ENCODE measurements around the gene CSNK1A1L.

CSNK1A1L gene

GRCh38 chr13:37105251-37105714 lies at the start of gene CSNK1A1L:
Gene CSNK1A1L, minus strand, starts transcription at chr13:37105664. Its CDS starts 408 bp downstream, at chr13:37105256.
- DNase-seq = no peak

GRCh38 chr13:37149380-37149779 lies 43.9 kb upstream of the CSNK1A1L start:
- no peak for DNase-seq

DNA sequence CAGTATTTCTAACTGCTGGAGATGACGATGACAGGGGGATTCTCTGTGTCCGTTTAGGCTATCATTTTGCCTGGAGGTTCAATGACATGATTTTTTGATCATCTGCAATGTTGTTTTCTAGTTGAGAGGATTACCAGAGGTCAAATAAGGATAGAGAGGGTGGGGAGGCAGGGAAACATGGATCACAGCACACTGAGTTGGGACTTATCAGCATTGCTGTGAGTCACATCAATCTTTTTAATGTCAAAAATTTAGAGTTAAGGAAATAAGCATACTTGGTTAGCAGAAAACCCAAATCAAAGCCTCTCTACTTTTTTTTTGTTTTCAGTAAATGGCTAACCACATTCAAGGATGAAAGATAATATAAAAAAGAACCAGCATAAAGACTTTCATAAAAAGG lies 43.0 kb upstream of the CSNK1A1L start:
- no peak for DNase-seq

- DNase-seq = no peak
These were observed 39.2 kb upstream of the CSNK1A1L start for GRCh38 chr13:37144661-37145060.

DNA sequence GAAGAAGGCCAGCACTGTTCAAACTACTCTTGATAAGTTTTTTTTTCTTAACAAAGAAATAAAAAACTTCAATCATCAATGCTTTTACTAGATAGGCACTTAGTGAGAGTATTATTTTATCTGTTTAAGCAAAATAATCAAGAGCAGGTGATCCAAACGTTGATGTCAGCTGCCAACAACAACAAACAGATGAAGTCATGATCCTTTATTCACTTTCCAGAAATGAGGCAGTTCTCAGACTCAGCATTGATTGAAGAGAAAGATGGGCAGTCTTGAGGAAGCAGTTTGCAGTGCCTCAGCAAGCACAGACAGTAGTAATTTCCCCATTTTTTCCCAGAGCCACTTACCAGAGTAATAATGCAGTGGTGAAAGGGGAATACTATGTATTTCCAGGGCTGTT lies 38.4 kb upstream of the CSNK1A1L start:
- no peak for DNase-seq

DNA sequence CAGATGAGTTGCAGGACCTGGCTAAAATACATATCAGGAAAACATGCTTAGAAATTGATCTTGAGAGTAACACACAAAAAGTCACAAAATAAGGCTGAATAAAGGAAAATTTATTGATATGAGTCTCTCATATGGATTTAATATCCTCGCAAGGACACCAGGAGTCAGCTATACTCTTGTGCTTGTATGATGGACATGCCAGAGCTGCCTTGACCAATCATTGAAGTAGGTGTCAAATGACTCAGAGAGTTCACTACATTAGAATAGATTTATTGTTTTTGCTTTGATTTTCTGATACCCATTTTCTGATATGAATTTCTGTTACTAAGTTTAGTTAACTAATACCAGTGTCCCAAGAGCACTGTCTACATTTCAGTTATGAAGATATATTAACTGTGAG lies 37.4 kb upstream of the CSNK1A1L start:
- no peak for DNase-seq

- DNase-seq = no peak
These were observed 35.5 kb upstream of the CSNK1A1L start for GRCh38 chr13:37141011-37141410.

DNA sequence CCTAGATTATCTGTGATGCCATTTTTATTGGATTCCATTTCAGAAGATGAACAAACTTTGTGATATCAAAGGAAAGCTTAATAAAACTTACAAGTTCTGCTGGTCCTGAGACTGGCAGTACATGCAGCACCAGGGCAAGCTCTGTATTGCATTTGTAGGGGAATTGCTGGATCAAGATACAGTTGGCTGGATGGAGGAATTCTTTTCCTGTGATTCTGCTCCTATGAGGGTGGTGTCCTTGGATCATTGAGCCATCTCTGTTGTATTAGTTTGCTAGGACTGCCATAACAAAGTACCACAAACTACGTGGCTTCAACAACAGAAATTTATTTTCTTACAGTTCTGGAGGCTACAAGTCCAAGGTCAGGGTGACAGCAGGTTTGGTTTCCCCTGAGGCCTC lies 33.9 kb upstream of the CSNK1A1L start:
- no peak for DNase-seq

DNA sequence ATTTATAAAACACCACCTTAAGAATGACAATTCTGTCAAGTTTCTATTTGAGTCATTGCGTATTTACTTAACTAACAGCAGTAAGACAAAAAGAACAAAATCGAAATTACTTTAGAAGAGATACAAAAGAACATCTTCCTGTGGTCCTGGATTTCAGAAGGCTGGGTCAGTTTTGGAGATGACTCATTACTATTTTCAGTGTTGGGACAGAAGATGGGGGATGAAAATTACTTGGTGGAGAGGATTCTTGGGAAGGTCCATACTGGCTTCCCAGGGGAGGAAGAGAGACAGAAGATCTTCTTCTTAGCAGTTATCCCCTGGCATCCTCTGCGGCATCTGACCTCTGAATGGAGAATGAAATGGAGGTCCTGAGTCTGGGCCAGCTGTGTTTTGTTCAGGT lies 33.5 kb upstream of the CSNK1A1L start:
- no peak for DNase-seq

- DNase-seq = no peak
These were observed 32.7 kb upstream of the CSNK1A1L start for GRCh38 chr13:37138169-37138568.

GRCh38 chr13:37136633-37137032 lies 31.2 kb upstream of the CSNK1A1L start:
- DNase-seq = no peak

DNA sequence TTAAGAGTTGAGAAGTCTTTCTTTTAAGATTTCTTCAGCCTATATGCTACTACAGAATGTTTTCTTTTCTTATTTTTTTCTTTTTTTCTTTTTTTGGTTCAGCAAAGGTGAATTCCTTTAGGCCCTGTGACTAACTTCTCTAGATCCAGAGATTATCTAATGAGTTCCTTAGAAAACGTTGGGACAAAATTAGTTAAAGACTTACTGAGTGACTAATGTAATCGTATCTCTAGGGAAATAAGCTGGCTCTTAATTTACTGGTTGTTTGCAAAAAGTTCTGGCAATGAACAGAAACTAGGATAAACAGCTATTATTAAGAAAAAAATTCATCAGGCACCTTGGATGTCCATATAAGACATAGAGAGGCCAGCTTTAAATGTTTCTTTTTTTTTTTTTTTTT lies 30.7 kb upstream of the CSNK1A1L start:
- no peak for DNase-seq

- DNase-seq = no peak
These were observed 29.1 kb upstream of the CSNK1A1L start for GRCh38 chr13:37134411-37135041.

- DNase-seq = no peak
These were observed 26.7 kb upstream of the CSNK1A1L start for GRCh38 chr13:37132211-37132610.

- no peak for DNase-seq
These were observed 25.6 kb upstream of the CSNK1A1L start for GRCh38 chr13:37131092-37131491.

DNA sequence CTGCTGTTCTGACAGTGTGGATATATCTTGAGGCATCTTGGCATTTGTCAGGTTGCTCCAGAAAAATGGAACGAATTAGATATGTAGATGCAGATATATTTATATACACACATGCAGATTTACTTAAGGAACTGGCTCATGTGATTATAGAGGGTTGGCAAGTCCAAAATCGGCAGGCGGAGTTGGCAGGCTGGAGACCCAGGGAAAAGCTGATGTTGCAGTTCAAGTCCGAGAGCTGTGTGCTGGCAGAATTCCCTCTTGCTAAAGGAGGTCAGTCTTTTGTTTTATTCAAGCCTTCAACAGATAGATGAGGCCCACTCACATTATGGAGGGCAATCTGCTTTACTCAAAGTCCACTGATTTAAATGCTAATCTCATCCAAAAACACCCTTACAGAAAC lies 24.4 kb upstream of the CSNK1A1L start:
- no peak for DNase-seq

DNA sequence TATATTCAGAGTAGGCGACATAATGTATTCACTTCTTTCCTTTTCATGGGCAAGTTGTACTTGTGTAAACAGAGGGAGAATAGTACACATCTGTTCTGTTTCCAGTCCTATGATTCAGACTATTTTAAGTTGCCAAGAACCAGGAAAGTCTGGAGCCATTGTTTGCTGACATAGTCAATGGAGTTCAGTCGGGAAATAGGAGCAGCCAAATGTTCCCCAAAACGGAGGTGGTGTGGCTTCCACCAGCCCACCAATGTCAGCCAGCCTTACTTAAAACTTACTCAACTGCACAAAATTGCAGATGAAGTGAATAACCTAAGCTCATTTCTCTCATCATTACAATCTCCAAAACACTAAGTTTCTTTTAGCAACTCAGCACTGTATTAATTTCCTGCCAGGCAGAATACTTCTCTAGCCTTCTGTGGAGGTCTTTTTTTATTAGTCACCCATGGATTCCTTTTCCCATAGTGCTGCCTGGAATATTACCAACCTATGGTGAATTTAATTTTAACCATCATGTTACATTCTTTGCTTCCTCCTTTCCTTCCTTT lies 22.3 kb upstream of the CSNK1A1L start:
- DNase-seq = no peak

DNA sequence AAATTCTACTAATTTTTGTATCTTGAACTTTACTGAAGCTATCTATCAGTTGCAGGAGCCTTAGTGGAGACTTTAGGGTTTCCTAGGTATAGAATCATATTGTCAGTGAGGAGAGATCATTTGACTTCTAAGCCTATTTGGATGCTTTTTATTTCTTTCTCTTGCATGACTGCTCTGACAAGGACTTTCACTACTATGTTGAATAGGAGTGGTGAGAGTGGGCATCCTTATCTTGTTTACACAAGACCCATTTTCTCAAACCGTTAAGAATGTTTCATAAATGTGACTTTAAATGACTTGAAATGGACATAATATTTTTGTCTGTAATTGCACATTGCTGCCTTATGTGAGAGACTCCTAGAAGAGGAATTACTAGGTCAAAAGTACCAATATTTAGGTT lies 17.9 kb upstream of the CSNK1A1L start:
- DNase-seq = no peak

DNA sequence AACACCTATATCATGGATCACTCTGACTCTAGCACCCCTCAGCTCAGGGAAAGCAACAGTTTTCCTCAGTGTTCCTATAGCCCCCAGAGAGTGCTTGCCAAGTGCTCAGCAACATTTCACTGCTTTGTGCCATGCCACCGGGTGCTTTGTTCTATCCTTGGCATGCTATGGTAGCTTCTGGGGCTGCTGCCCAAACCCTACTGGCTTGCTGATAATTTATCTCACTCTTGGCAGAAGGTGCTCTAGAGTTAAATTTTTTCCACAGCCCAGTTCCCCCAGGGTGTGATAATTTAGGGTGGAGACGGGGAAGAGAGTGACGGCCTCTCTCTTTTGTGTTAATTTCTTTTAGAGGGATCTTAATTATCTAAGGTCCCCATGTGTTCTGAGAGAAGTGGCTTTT lies 12.6 kb upstream of the CSNK1A1L start:
- DNase-seq = no peak

GRCh38 chr13:37114250-37114649 lies 8.8 kb upstream of the CSNK1A1L start:
- DNase-seq = no peak

- DNase-seq = no peak
These were observed 8.1 kb upstream of the CSNK1A1L start for GRCh38 chr13:37113534-37113933.

DNA sequence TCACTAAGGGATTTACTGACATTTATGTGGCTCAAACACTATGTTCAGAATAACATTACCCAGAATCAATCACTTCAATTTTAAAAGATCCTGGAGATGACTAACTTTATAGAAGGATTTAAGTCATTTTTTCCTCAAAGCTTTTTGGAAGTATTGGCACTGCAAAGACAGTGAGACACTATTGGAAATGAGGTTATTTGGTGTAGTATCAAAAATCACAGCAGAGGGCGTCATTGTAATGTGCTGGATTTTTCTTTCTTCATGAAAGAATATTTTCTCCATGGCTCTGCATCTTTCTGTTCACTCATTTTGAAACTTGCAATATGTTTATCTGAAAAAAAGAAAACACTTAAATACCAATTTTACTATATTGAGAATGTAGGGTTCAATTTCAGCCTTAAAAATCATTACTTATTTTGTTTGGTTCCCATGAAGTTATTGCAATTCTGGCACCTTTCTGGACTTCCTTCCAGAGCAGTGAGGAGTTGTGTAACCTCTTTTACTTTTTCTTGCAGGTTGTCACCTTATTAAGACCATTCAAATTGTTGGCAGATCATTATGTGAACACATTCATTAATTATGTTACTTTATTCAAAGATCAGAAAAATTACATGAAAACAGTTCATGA lies 3.7 kb upstream of the CSNK1A1L start:
- no peak for DNase-seq

DNA sequence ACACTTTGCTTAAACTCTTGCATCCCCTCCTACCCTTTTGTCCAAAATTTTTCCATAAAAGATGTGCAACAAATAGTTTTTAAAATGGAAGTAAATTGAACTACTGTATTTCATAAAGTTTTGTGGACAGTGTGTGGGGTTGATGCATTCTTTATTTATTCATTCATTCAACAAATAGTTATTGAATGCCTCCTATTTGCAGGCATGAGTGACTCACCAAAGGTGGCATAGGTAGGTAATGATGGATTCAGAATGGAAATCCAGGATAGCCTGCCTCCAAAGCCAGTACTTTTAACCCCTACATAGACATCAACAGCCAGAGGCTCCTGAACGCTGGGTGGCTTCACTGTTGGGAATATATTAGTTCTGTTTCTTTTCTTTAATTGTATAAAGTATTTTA lies 2.4 kb upstream of the CSNK1A1L start:
- no peak for DNase-seq

DNA sequence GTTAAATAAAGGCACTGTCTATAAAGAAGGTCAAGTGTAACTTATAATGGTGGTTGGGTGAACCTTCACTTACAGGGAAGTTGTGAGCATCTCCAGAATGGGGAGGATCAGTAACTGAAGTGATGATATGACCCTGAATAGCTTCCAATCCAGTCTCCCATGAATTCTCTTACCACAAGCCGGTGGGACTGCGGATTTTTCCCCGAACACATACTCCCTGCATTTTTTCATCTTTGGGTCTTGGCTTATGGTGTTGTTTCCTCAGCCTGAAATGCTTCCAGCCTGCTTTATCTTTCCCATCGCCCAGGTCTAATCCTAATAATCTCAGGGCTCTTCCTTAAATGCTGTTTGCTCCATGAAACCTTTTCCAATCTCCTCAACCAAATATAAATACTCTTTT lies 2.0 kb upstream of the CSNK1A1L start:
- DNase-seq = no peak

DNA sequence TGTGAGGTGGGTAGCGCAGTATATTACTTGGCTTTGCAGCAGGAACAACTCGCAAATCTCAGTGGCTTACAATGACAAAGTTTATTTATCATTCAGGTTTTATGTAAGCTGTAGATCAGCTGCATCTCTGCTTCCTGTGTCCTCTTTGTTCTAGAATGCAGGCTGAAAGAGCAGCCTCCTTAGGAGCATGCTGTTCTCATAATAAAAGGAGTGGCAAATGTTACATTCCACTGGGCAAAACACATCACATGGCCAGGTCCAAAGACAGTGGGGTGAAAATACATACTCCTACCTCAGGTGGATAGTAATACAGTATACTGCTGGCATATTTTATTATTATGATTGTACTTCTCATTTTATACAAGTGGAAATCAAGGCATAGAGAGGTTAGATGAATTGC lies 1.2 kb upstream of the CSNK1A1L start:
- no peak for DNase-seq
